Rectal smooth muscle tissue (tissue), 1 donor: Measurements from ENCODE around the gene ADGRL3.

Experiments used
- H3K27ac ChIP-seq: one replicate; pipeline ENCODE4 v1.7.0; 2013; ENCODE audit warnings: low read depth, low read length, inconsistent platforms
- H3K27me3 ChIP-seq: one replicate; pipeline ENCODE4 v1.7.0; 2013; ENCODE audit warnings: low read length; ENCODE audit not compliant: control insufficient read depth, insufficient read depth
- H3K36me3 ChIP-seq: one replicate; pipeline ENCODE4 v1.7.0; 2013; ENCODE audit warnings: low read length; ENCODE audit not compliant: control insufficient read depth, insufficient read depth
- H3K4me1 ChIP-seq: one replicate; pipeline ENCODE4 v1.7.0; 2013; ENCODE audit warnings: low read length; ENCODE audit not compliant: control insufficient read depth, insufficient read depth
- H3K4me3 ChIP-seq: one replicate; pipeline ENCODE4 v1.7.0; 2013; ENCODE audit warnings: low read length
- H3K9ac ChIP-seq: one replicate; pipeline ENCODE4 v1.7.0; 2013; ENCODE audit warnings: low read length

The ADGRL3 gene

GRCh38 chr4:61770456-61770855 is 570.3 kb downstream of the ADGRL3 start:
- Histone ChIP-seq H3K9ac (no peak overlapping the region), H3K27ac (no peak overlapping the region), H3K4me1 (no peaks in the 10 kb centered on the region), H3K4me3 (no peak overlapping the region), H3K27me3 (no peaks in the 10 kb centered on the region), H3K36me3 (no peaks in the 10 kb centered on the region)

- Histone ChIP-seq H3K4me3 (no peak overlapping the region), H3K4me1 (no peaks in the 10 kb centered on the region), H3K9ac (no peak overlapping the region), H3K27ac (no peak overlapping the region), H3K27me3 (no peaks in the 10 kb centered on the region), H3K36me3 (no peaks in the 10 kb centered on the region)
Measured at GRCh38 chr4:61771056-61771455, 570.9 kb downstream of the ADGRL3 start.

GRCh38 chr4:61772126-61772525 is 572.0 kb downstream of the ADGRL3 start:
- H3K4me1 ChIP-seq = no peaks in the 10 kb centered on the region
- H3K4me3 ChIP-seq = no peak overlapping the region
- no peak overlapping the region for H3K9ac ChIP-seq
- H3K27ac ChIP-seq = no peak overlapping the region
- H3K27me3 ChIP-seq = no peaks in the 10 kb centered on the region
- no peaks in the 10 kb centered on the region for H3K36me3 ChIP-seq

GRCh38 chr4:61773655-61774245 is 573.6 kb downstream of the ADGRL3 start:
- Histone ChIP-seq H3K27me3 (no peaks in the 10 kb centered on the region), H3K4me1 (no peaks in the 10 kb centered on the region), H3K27ac (no peak overlapping the region), H3K9ac (no peak overlapping the region), H3K4me3 (no peak overlapping the region), H3K36me3 (no peaks in the 10 kb centered on the region)

- no peaks in the 10 kb centered on the region for H3K4me1 ChIP-seq
- no peak overlapping the region for H3K9ac ChIP-seq
- no peaks in the 10 kb centered on the region for H3K27me3 ChIP-seq
- no peaks in the 10 kb centered on the region for H3K36me3 ChIP-seq
- H3K27ac ChIP-seq = no peak overlapping the region
- H3K4me3 ChIP-seq = no peak overlapping the region
Measured at GRCh38 chr4:61782133-61782532, 582.0 kb downstream of the ADGRL3 start.

GRCh38 chr4:61783050-61783449 is 582.9 kb downstream of the ADGRL3 start:
- Histone ChIP-seq H3K27ac (no peak overlapping the region), H3K36me3 (no peaks in the 10 kb centered on the region), H3K4me3 (no peak overlapping the region), H3K4me1 (no peaks in the 10 kb centered on the region), H3K9ac (no peak overlapping the region), H3K27me3 (no peaks in the 10 kb centered on the region)

GRCh38 chr4:61785761-61786160 is 585.6 kb downstream of the ADGRL3 start:
- Histone ChIP-seq H3K4me1 (no peaks in the 10 kb centered on the region), H3K36me3 (no peaks in the 10 kb centered on the region), H3K9ac (no peak overlapping the region), H3K27me3 (no peaks in the 10 kb centered on the region), H3K27ac (no peak overlapping the region), H3K4me3 (no peak overlapping the region)

GRCh38 chr4:61786211-61786610 is 586.1 kb downstream of the ADGRL3 start:
- Histone ChIP-seq H3K9ac (no peak overlapping the region), H3K4me3 (no peak overlapping the region), H3K27ac (no peak overlapping the region), H3K27me3 (no peaks in the 10 kb centered on the region), H3K36me3 (no peaks in the 10 kb centered on the region), H3K4me1 (no peaks in the 10 kb centered on the region)

- Histone ChIP-seq H3K4me1 (no peaks in the 10 kb centered on the region), H3K36me3 (no peaks in the 10 kb centered on the region), H3K27me3 (no peaks in the 10 kb centered on the region), H3K4me3 (no peak overlapping the region), H3K27ac (no peak overlapping the region), H3K9ac (no peak overlapping the region)
Measured at GRCh38 chr4:61795998-61796397, 595.9 kb downstream of the ADGRL3 start.

- no peak overlapping the region for H3K4me3 ChIP-seq
- H3K27me3 ChIP-seq = no peaks in the 10 kb centered on the region
- H3K27ac ChIP-seq = no peak overlapping the region
Measured at GRCh38 chr4:61799794-61800193, 599.7 kb downstream of the ADGRL3 start.

GRCh38 chr4:61805227-61805626 is 605.1 kb downstream of the ADGRL3 start:
- H3K36me3 ChIP-seq = no peaks in the 10 kb centered on the region
- H3K27me3 ChIP-seq = no peaks in the 10 kb centered on the region
- no peak overlapping the region for H3K27ac ChIP-seq
- H3K4me1 ChIP-seq = no peaks in the 10 kb centered on the region
- H3K4me3 ChIP-seq = no peak overlapping the region
- H3K9ac ChIP-seq = no peak overlapping the region

More at GRCh38 chr4:61799794-61800193, 599.7 kb downstream of the ADGRL3 start:
- no peaks in the 10 kb centered on the region for H3K4me1 ChIP-seq
- no peak overlapping the region for H3K9ac ChIP-seq
- H3K36me3 ChIP-seq = no peaks in the 10 kb centered on the region

- no peak overlapping the region for H3K27ac ChIP-seq
- H3K4me1 ChIP-seq = no peaks in the 10 kb centered on the region
- no peaks in the 10 kb centered on the region for H3K27me3 ChIP-seq
- H3K4me3 ChIP-seq = no peak overlapping the region
- no peak overlapping the region for H3K9ac ChIP-seq
- H3K36me3 ChIP-seq = no peaks in the 10 kb centered on the region
Measured at GRCh38 chr4:61805979-61806378, 605.9 kb downstream of the ADGRL3 start.

- Histone ChIP-seq H3K4me3 (no peak overlapping the region), H3K27me3 (no peaks in the 10 kb centered on the region), H3K36me3 (no peaks in the 10 kb centered on the region), H3K9ac (no peak overlapping the region), H3K27ac (no peak overlapping the region), H3K4me1 (no peaks in the 10 kb centered on the region)
Measured at GRCh38 chr4:61812171-61812570, 612.0 kb downstream of the ADGRL3 start.
